Panc1 (cell line): ENCODE data around the gene CDK13. TPM values are rescaled to one million over a fixed set of nuclear protein-coding genes. Genes with fewer than 3 reads are reported as not detected.

ENCODE experiments used
- ATAC-seq: fragments of 200-7000 bp; cut with Tn5 transposase; 2 replicates; pipeline ENCODE4 v1.9.1; 2020; ENCODE audit warnings: mild to moderate bottlenecking, moderate library complexity
- Bru-seq: library from RNA; stranded (reverse); fragments of 400-500 nt; gene quantifications from one replicate; lab custom pipeline; 2021; lab: Mats Ljungman, UMichigan
- BruChase-seq, 2 experiments: library from RNA; stranded (reverse); fragments of 400-500 nt; gene quantifications; one replicate each; lab custom pipeline; 2021; lab: Mats Ljungman, UMichigan
- BruUV-seq: library from RNA; stranded (reverse); fragments of 400-500 nt; replicated peaks from 2 replicates; lab custom pipeline; 2021; lab: Mats Ljungman, UMichigan
- CTCF ChIA-PET: fragments of 300-600 bp; sonication (Branson Sonifier 250); formaldehyde crosslinking; loops from one replicate; lab custom pipeline; 2022; ENCODE audit warnings: antibody characterized with exemption; lab: Charles Lee
- POLR2A ChIA-PET: fragments of 300-600 bp; sonication (Branson Sonifier 250); formaldehyde crosslinking; loops from one replicate; lab custom pipeline; 2022; ENCODE audit warnings: antibody characterized with exemption; lab: Charles Lee
- DNase-seq: peaks from one replicate; pipeline ENCODE4 v3.0.0-alpha.2; 2010; ENCODE audit warnings: low read depth, low spot score
- H3K27ac ChIP-seq: 2 replicates; pipeline ENCODE4 v1.5.1; 2011; ENCODE audit warnings: mild to moderate bottlenecking, low read length, inconsistent platforms
- H3K27me3 ChIP-seq: fragments of 200-500 bp; sonication (Bioruptor generic); 2 replicates; pipeline ENCODE4 v1.6.0; 2014; ENCODE audit warnings: low read length, inconsistent platforms; ENCODE audit not compliant: control insufficient read depth, insufficient read depth
- H3K36me3 ChIP-seq: fragments of 200-500 bp; sonication (Bioruptor generic); 2 replicates; pipeline ENCODE4 v1.5.1; 2014; ENCODE audit warnings: inconsistent platforms, mild to moderate bottlenecking, low read length, moderate library complexity; ENCODE audit not compliant: control insufficient read depth, insufficient read depth
- H3K4me1 ChIP-seq: 2 replicates; pipeline ENCODE4 v1.5.1; 2011; ENCODE audit warnings: inconsistent platforms, mild to moderate bottlenecking, low read length, moderate library complexity; ENCODE audit not compliant: control insufficient read depth, insufficient read depth
- H3K4me3 ChIP-seq, 2 experiments: 2 replicates each; pipeline ENCODE4 v1.5.1; 2011 to 2012; ENCODE audit warnings: low read depth in 2 of 2, low read length in 2 of 2, mild to moderate bottlenecking in 2 of 2, inconsistent platforms in 1 of 2, moderate library complexity in 1 of 2
- H3K9me3 ChIP-seq: fragments of 200-500 bp; sonication (Bioruptor generic); 2 replicates; pipeline ENCODE4 v1.5.1; 2014; ENCODE audit warnings: low read depth, mild to moderate bottlenecking, inconsistent platforms, low read length, moderate library complexity; ENCODE audit not compliant: control insufficient read depth, insufficient read depth
- POLR2AphosphoS5 ChIP-seq: IDR thresholded peaks from 2 replicates; pipeline ENCODE4 v1.6.1; 2012; ENCODE audit warnings: mild to moderate bottlenecking, low read depth, low read length, moderate library complexity
- SIN3A ChIP-seq: IDR thresholded peaks from 2 replicates; pipeline ENCODE4 v1.6.1; 2012; ENCODE audit warnings: low read depth, mild to moderate bottlenecking, low read length, moderate library complexity, borderline replicate concordance; ENCODE audit not compliant: insufficient read depth
- TCF7L2 ChIP-seq: IDR thresholded peaks from 2 replicates; pipeline ENCODE4 v1.6.1; 2011; ENCODE audit warnings: mild to moderate bottlenecking, low read depth, low read length, inconsistent platforms
- in situ Hi-C: cut with HindIII; loops from 2 replicates; pipeline ENCODE4 v1.10.0; 2016; ENCODE audit warnings: low sequenced_read_pairs, low pct_unique_long_range_greater_than_20kb
- intact Hi-C: fragments of 100-400 bp; cut with micrococcal nuclease; formaldehyde crosslinking; loops from one replicate; pipeline ENCODE4 v1.10.0; 2022; ENCODE audit not compliant: unreplicated experiment
- long read RNA-seq: library from polyadenylated mRNA; unstranded; transcript quantifications from one replicate; pipeline ENCODE4 v2.0.0, GENCODE V29; 2021; ENCODE audit not compliant: unreplicated experiment
- polyA plus RNA-seq: library from polyadenylated mRNA; unstranded; fragments of >200 nt; gene quantifications from one replicate; pipeline ENCODE4 v1.2.1, GENCODE V29; 2012; ENCODE audit warnings: missing spikeins; ENCODE audit not compliant: insufficient read length
- total RNA-seq: library from RNA; stranded (reverse); gene quantifications from one replicate; pipeline ENCODE4 v1.2.1, GENCODE V29; 2021; ENCODE audit not compliant: unreplicated experiment
- TF ChIP-seq, protein P1 (sequence below): fragments of 450-650 bp; IDR thresholded peaks from 2 replicates; pipeline ENCODE4 v1.5.1; 2017; ENCODE audit warnings: mild to moderate bottlenecking
- TF ChIP-seq, protein P2 (sequence below), 2 experiments: IDR thresholded peaks; 2 replicates each; pipeline ENCODE4 v1.6.1; 2011 to 2012; ENCODE audit warnings: low read depth in 2 of 2, control low read depth in 1 of 2, low read length in 1 of 2, mild to moderate bottlenecking in 1 of 2, moderate library complexity in 1 of 2; ENCODE audit not compliant: insufficient read depth in 1 of 2

Gene CDK13
- total RNA-seq (52.0 TPM), Bru-seq, nascent RNA (percentile 94 among the genes with signal in this experiment), BruChase-seq, experiment 1, labeled RNA remaining after a 2-hour chase (percentile 90 among the genes with signal in this experiment), BruChase-seq, experiment 2, labeled RNA remaining after a 6-hour chase (percentile 86 among the genes with signal in this experiment)
- 26.2 TPM for polyA plus RNA-seq
- long read RNA-seq, full-length matches to known transcripts: 63 of 109 reads
- long read RNA-seq, partial matches to known transcripts: 33 of 109 reads
- long read RNA-seq, other reads (novel, unspliced or antisense): 13 of 109 reads

DNA sequence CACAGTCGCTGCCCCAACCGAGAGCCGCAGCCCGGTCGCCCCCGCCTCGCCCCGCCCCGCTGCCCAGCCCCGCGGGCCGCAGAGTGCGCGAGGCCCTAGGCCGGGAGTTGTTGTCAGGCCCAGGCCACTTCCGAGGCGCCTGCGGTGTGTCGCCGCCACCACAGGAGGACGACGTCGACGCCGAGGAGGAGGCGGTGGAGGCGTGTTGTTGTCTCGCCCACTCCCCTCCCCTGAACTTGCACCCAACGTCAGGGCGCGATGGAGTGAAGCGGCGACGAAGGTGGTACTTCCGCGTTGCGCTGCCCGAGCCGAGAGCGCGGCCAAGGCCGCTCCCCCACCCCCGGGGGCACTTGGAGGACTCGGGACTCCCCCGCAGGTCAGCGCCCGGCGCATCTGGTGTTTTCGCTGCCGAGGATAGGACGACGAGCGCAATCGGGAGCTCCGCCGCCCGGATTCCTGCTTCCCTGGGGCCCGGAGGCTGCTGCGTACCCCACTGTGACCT lies at the start of gene CDK13:
Gene CDK13, plus strand, starts transcription at position 286 of the 502 bp plus-strand sequence. CDS start 386 bp downstream, outside the sequence.
- intact Hi-C loops: loop anchor here (5.0 kb wide), 1 partner anchor 102 kb away; no protein-coding TSS in a partner anchor
- H3K9me3 ChIP-seq: no peaks in the 10 kb centered on the region
- no TSS peak for BruUV-seq
- TF ChIP-seq POLR2AphosphoS5 (peak; percentile 87), SIN3A (peak; percentile 94; the same call in 1 of the 2 replicates)
- TF ChIP-seq, protein P1, sequence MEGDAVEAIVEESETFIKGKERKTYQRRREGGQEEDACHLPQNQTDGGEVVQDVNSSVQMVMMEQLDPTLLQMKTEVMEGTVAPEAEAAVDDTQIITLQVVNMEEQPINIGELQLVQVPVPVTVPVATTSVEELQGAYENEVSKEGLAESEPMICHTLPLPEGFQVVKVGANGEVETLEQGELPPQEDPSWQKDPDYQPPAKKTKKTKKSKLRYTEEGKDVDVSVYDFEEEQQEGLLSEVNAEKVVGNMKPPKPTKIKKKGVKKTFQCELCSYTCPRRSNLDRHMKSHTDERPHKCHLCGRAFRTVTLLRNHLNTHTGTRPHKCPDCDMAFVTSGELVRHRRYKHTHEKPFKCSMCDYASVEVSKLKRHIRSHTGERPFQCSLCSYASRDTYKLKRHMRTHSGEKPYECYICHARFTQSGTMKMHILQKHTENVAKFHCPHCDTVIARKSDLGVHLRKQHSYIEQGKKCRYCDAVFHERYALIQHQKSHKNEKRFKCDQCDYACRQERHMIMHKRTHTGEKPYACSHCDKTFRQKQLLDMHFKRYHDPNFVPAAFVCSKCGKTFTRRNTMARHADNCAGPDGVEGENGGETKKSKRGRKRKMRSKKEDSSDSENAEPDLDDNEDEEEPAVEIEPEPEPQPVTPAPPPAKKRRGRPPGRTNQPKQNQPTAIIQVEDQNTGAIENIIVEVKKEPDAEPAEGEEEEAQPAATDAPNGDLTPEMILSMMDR: no peak
- TF ChIP-seq, protein P2, sequence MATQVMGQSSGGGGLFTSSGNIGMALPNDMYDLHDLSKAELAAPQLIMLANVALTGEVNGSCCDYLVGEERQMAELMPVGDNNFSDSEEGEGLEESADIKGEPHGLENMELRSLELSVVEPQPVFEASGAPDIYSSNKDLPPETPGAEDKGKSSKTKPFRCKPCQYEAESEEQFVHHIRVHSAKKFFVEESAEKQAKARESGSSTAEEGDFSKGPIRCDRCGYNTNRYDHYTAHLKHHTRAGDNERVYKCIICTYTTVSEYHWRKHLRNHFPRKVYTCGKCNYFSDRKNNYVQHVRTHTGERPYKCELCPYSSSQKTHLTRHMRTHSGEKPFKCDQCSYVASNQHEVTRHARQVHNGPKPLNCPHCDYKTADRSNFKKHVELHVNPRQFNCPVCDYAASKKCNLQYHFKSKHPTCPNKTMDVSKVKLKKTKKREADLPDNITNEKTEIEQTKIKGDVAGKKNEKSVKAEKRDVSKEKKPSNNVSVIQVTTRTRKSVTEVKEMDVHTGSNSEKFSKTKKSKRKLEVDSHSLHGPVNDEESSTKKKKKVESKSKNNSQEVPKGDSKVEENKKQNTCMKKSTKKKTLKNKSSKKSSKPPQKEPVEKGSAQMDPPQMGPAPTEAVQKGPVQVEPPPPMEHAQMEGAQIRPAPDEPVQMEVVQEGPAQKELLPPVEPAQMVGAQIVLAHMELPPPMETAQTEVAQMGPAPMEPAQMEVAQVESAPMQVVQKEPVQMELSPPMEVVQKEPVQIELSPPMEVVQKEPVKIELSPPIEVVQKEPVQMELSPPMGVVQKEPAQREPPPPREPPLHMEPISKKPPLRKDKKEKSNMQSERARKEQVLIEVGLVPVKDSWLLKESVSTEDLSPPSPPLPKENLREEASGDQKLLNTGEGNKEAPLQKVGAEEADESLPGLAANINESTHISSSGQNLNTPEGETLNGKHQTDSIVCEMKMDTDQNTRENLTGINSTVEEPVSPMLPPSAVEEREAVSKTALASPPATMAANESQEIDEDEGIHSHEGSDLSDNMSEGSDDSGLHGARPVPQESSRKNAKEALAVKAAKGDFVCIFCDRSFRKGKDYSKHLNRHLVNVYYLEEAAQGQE (IDR thresholded peaks at IDR 0.05; ENCODE audit: insufficient read depth in 1 of 2, low read depth in 2 of 2, low read length in 1 of 2): 0 out of 4 replicates have a peak, but pooled peaks of 1 of the 2 experiments have one; percentile 13
- H3K4me1 ChIP-seq: peaks cover 18% of the 10 kb centered on the region
- peaks cover 3% of the 10 kb centered on the region for H3K36me3 ChIP-seq
- ATAC-seq (peak; percentile 78), DNase-seq (no peak)
- CTCF ChIA-PET: interaction anchor here (1.4 kb wide), 1 partner anchor 54 kb away, joined by 4 read pairs; no protein-coding TSS in a partner anchor
- H3K27ac ChIP-seq: peak within 1 kb of the TSS; percentile 99
- peak within 1 kb of the TSS; percentile 97 to 98 for H3K4me3 ChIP-seq
- H3K27me3 ChIP-seq: no peaks in the 10 kb centered on the region
- in situ Hi-C loops: no loop called here
- POLR2A ChIA-PET: interaction anchor here (0.6 kb wide), 1 partner anchor 412 kb away, joined by 13 read pairs; no protein-coding TSS in a partner anchor

DNA sequence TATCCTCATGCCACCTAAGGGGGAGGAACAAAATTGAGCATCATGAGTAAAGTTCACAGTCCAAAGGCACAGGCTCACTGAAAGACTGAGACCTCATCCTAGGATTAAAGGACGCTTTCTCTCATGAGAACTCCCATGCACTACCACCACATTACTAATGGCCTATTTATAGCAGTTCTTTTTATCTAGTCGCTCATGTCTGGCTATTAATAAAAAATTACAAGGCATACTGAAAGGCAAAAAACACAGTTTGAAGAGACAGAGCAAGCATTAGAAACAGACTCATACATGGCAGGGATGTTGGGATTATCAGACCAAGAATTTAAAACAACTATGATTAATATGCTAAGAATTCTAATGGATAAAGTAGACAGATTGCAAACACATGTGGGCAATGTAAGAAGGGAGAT lies 46.0 kb upstream of the CDK13 start:
- BruUV-seq: no TSS peak
- no peak for TF ChIP-seq TCF7L2
- no peak for TF ChIP-seq POLR2AphosphoS5
- TF ChIP-seq, protein P2 (IDR thresholded peaks at IDR 0.05; ENCODE audit: insufficient read depth in 1 of 2, low read depth in 2 of 2, low read length in 1 of 2): no peak
- TF ChIP-seq, protein P1: no peak
- no peak for TF ChIP-seq SIN3A
- intact Hi-C loops (no loop called here), in situ Hi-C loops (no loop called here)
- no peaks in the 10 kb centered on the region for H3K4me1 ChIP-seq
- H3K36me3 ChIP-seq: no peaks in the 10 kb centered on the region
- H3K27ac ChIP-seq: no peak overlapping the region
- ChIA-PET CTCF (no interaction called here), POLR2A (no interaction called here)
- H3K9me3 ChIP-seq: no peaks in the 10 kb centered on the region
- ATAC-seq (no peak), DNase-seq (no peak)
- peaks cover 3% of the 10 kb centered on the region; the same call in 1 of the 2 replicates for H3K27me3 ChIP-seq
- no peak overlapping the region for H3K4me3 ChIP-seq
